NT2/D1 (cell line): Measurements from ENCODE around the gene MTFR1L.

Experiments
- SUZ12 ChIP-seq: IDR thresholded peaks from 2 replicates; pipeline ENCODE4 v1.6.1; 2011; ENCODE audit not compliant: insufficient read length, insufficient read depth; ENCODE audit errors: extremely low read depth
- YY1 ChIP-seq: IDR thresholded peaks from 2 replicates; pipeline ENCODE4 v1.6.1; 2011; ENCODE audit not compliant: insufficient read length, insufficient read depth
- ZNF274 ChIP-seq: IDR thresholded peaks from 2 replicates; pipeline ENCODE4 v1.6.1; 2011; ENCODE audit warnings: mild to moderate bottlenecking, low read depth, low read length

DNA sequence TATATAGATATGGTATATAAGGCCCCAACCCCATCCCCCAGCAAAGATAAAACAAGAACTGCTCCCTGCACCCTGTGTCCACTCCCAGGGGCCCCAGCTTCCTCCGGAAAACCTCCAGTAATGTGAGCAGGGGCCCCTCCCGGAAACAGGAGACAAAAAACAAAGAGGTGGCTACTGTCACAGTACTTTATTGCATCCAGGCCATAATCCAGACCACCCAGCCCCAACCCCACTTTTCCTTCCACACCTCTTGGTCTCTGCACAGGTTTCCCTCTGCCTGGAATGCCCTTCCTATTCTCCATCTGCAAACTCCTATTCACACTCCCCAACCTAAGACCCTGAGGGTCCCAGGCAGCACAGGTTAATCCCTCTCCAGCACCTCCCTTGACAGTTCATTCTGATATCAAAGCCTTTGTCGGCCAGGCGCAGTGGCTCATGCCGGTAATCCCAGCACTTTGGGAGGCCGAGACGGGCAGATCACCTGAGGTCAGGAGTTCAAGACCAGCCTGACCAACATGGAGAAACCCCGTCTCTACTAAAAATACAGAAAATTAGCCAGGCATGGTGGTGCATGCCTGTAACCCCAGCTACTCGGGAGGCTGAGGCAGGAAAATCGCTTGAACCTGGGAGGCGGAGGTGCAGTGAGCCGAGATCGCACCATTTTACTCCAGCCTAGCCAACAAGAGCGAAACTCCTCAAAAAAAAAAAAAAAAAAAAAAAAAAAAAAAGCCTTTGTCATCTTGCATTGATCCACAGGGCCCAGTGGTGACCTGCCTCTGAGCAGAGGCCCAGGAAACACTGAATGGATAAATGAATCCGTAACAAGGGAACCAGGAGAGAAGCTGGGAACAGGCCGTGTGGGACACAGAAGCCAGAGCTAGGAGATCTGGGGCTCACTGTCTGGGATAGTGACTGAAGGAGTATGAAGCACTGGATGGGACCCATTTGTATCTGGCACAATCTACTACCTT is 41.8 kb downstream of the MTFR1L start:
- TF ChIP-seq YY1, result no peak
- no peak for TF ChIP-seq SUZ12
- TF ChIP-seq ZNF274, result no peak
